ENCODE measurements around the gene PCNX1.

GRCh38 chr14:71135496-71135895 lies 228.2 kb downstream of the PCNX1 start:
- no peak for TF ChIP-seq EZH2 (IDR thresholded peaks at IDR 0.05; ENCODE audit: borderline replicate concordance)
- TF ChIP-seq, protein P1, sequence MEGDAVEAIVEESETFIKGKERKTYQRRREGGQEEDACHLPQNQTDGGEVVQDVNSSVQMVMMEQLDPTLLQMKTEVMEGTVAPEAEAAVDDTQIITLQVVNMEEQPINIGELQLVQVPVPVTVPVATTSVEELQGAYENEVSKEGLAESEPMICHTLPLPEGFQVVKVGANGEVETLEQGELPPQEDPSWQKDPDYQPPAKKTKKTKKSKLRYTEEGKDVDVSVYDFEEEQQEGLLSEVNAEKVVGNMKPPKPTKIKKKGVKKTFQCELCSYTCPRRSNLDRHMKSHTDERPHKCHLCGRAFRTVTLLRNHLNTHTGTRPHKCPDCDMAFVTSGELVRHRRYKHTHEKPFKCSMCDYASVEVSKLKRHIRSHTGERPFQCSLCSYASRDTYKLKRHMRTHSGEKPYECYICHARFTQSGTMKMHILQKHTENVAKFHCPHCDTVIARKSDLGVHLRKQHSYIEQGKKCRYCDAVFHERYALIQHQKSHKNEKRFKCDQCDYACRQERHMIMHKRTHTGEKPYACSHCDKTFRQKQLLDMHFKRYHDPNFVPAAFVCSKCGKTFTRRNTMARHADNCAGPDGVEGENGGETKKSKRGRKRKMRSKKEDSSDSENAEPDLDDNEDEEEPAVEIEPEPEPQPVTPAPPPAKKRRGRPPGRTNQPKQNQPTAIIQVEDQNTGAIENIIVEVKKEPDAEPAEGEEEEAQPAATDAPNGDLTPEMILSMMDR (IDR thresholded peaks at IDR 0.05; ENCODE audit: poor library complexity), result no peak

Measured in hepatocyte (in vitro differentiated cells).